CD4-positive, alpha-beta memory T cell (primary cell): Measurements from ENCODE around the gene ABHD2. TPM values are rescaled to one million over a fixed set of nuclear protein-coding genes. Genes with fewer than 3 reads are reported as not detected.
A peak's percentile ranks its signal among the peaks of the same experiment; 100 is the strongest.

Experiments used
- CTCF ChIA-PET: fragments of 350-600 bp; sonication (Branson Sonifier 250); formaldehyde crosslinking; loops from one replicate; lab custom pipeline; 2021; ENCODE audit warnings: inconsistent platforms; ENCODE audit not compliant: partially characterized antibody; lab: Charles Lee
- POLR2A ChIA-PET: fragments of 350-600 bp; sonication (Branson Sonifier 250); formaldehyde crosslinking; loops from one replicate; lab custom pipeline; 2021; ENCODE audit not compliant: partially characterized antibody; lab: Charles Lee
- DNase-seq, 5 donors: peaks; one replicate each; pipeline versions ENCODE4 v3.0.0 to v3.0.0-alpha.2; 2020 to 2022; ENCODE audit warnings: mixed read lengths in 1 of 5
- H3K27ac ChIP-seq: one replicate; pipeline ENCODE4 v1.7.0; 2013; ENCODE audit warnings: low read depth, low read length
- H3K27me3 ChIP-seq: 2 replicates; pipeline ENCODE4 v1.7.0; 2013; ENCODE audit warnings: mild to moderate bottlenecking, low read length, moderate library complexity; ENCODE audit not compliant: insufficient read depth
- H3K36me3 ChIP-seq: 2 replicates; pipeline ENCODE4 v1.7.0; 2013; ENCODE audit warnings: mild to moderate bottlenecking, low read length, moderate library complexity; ENCODE audit not compliant: insufficient read depth
- H3K4me1 ChIP-seq: 2 replicates; pipeline ENCODE4 v1.7.0; 2013; ENCODE audit warnings: mild to moderate bottlenecking, low read length, moderate library complexity; ENCODE audit not compliant: insufficient read depth
- H3K4me3 ChIP-seq, 2 donors: one replicate each; pipeline ENCODE4 v1.7.0; 2013; ENCODE audit warnings: low read length in 2 of 2, mild to moderate bottlenecking in 1 of 2
- H3K9me3 ChIP-seq, 2 donors: one replicate each; pipeline ENCODE4 v1.7.0; 2013; ENCODE audit warnings: low read length in 2 of 2, control low read depth in 1 of 2; ENCODE audit not compliant: control insufficient read depth in 1 of 2
- H3K27ac Mint-ChIP-seq, 7 donors: one replicate each; pipeline ENCODE4 v1.8.0; 2020 to 2021; ENCODE audit warnings: mixed read lengths in 7 of 7, mild to moderate bottlenecking in 6 of 7, inconsistent platforms in 3 of 7, moderate library complexity in 3 of 7
- H3K27me3 Mint-ChIP-seq, 2 donors: one replicate each; pipeline ENCODE4 v1.8.0; 2020 to 2021; ENCODE audit warnings: mixed read lengths in 2 of 2
- H3K36me3 Mint-ChIP-seq, 2 donors: one replicate each; pipeline ENCODE4 v1.8.0; 2020 to 2021; ENCODE audit warnings: mixed read lengths in 2 of 2, inconsistent platforms in 1 of 2, mild to moderate bottlenecking in 1 of 2
- H3K4me1 Mint-ChIP-seq, 4 donors: one replicate each; pipeline ENCODE4 v1.8.0; 2020 to 2021; ENCODE audit warnings: mixed read lengths in 4 of 4, mild to moderate bottlenecking in 1 of 4
- H3K4me3 Mint-ChIP-seq, 8 donors: one replicate each; pipeline ENCODE4 v1.8.0; 2020 to 2021; ENCODE audit warnings: mixed read lengths in 8 of 8, mild to moderate bottlenecking in 7 of 8, moderate library complexity in 6 of 8, inconsistent platforms in 3 of 8
- H3K9me3 Mint-ChIP-seq, 8 donors: one replicate each; pipeline ENCODE4 v1.8.0; 2020 to 2021; ENCODE audit warnings: mixed read lengths in 8 of 8, mild to moderate bottlenecking in 5 of 8, inconsistent platforms in 3 of 8, moderate library complexity in 1 of 8
- intact Hi-C: fragments of 100-400 bp; cut with micrococcal nuclease; formaldehyde crosslinking; loops from one replicate; pipeline ENCODE4 v1.15.1; 2023
- polyA plus RNA-seq, 2 donors: library from polyadenylated mRNA; unstranded; fragments of 300-500 nt; fragmentation: Illumina TruSeq; gene quantifications; one replicate each; pipeline ENCODE4 v1.2.3, GENCODE V29; 2021
- total RNA-seq, 2 experiments: library from RNA; stranded (reverse); gene quantifications; one replicate each; pipeline ENCODE4 v1.2.3, GENCODE V29; 2021

ABHD2 gene
- total and polyA plus RNA-seq, 4 experiments from 2014 or later, result 12.7 to 68.9 (median 46.6) TPM

DNA sequence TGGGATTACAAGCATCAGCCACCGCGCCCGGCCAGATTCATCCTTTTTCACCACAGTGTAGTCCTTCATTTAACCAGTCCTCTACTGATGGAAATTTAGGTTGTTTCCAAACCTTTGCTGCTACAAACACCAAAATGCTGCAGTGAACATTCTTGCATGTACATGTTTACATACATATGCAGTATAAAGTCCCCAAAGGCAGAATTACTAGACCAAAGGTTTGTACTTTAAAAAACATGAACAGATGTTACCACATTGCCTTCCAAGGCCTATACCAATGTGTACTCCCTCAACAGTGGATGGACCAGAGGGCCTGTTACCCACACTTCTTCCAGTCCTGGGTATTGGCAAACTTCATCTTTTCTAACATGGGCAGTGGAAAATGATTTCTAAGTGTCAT lies 82.1 kb downstream of the ABHD2 start:
- Mint-ChIP-seq H3K4me3 (no peak overlapping the region), H3K27me3 (no peaks in the 10 kb centered on the region), H3K9me3 (no peaks in the 10 kb centered on the region), H3K27ac (peak overlapping the region in 1 of 7 donors; percentile 19), H3K36me3 (peaks cover 11 to 13% of the 10 kb centered on the region in 2 donors), H3K4me1 (peaks cover 5 to 14% (median 8%) of the 10 kb centered on the region in 4 donors)
- H3K27me3 ChIP-seq, result no peaks in the 10 kb centered on the region
- intact Hi-C loops, result no loop called here
- CTCF ChIA-PET, result interaction anchor here (1.1 to 10.6 kb wide), 13 partner anchors 10 to 275 kb away, joined by 3 to 221 read pairs (median 9); partner anchors contain the start of genes ABHD2 and HAPLN3
- no peaks in the 10 kb centered on the region for H3K9me3 ChIP-seq
- peaks cover 13% of the 10 kb centered on the region for H3K4me1 ChIP-seq
- no peak overlapping the region for H3K27ac ChIP-seq
- no peak for DNase-seq
- H3K36me3 ChIP-seq, result no peaks in the 10 kb centered on the region
- no peak overlapping the region for H3K4me3 ChIP-seq
- POLR2A ChIA-PET, result no interaction called here

DNA sequence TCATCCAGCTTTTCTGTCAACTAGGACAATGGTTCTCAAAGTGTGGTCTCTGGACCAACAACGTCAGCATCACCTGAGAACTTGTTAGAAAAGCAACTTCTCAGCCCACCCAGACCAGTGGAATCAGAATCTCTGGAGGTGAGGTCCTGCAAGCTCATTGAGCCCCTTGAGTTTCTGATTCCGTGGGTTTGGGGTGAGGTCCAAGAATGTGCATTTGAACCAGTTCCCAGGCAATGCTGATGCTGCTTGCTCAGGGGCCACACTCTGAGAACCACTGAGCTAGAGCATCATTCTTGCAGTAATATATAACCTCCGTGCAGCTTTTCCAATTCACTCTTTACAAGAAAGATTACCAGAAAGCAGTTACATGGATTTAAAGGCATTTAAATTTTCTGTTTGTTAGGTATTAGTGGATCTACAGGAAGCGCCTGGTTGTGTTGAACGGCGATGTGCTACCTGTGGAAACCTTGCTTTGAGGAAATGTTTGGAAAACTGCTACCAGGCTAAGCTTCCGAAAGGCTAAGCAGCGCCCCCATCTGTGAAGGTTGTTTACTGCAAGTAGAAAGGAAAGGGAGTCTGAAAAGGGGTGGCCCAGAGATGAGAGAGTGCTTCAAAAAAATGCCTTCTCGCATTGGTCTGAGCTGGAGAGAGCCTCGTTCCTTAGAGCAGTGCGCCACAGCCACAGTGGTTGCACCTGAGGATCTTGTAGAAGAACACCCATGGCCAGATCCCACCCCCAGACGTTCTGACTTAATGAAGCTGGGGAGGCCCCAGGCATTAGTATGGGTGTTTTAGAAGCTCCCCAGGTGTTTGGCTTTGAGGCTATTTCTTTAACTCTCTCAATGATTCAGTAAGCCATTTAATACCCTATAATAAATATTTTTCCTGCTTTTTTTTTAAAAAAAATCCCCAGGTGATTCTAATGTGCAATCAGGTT lies 83.1 kb downstream of the ABHD2 start:
- peaks cover 12% of the 10 kb centered on the region for H3K4me1 ChIP-seq
- POLR2A ChIA-PET, result interaction anchor here (0.8 to 1.0 kb wide), 2 partner anchors 267 to 547 kb away, joined by 3 to 4 read pairs; no protein-coding TSS in a partner anchor
- no peaks in the 10 kb centered on the region for H3K9me3 ChIP-seq
- Mint-ChIP-seq H3K27ac (no peak overlapping the region), H3K9me3 (no peaks in the 10 kb centered on the region), H3K4me3 (no peak overlapping the region), H3K4me1 (peaks cover 4 to 10% (median 6%) of the 10 kb centered on the region in 4 donors), H3K27me3 (no peaks in the 10 kb centered on the region), H3K36me3 (peaks cover 16 to 23% of the 10 kb centered on the region in 2 donors)
- H3K4me3 ChIP-seq, result no peak overlapping the region
- intact Hi-C loops, result no loop called here
- no peak overlapping the region for H3K27ac ChIP-seq
- CTCF ChIA-PET, result interaction anchor here (0.6 to 10.6 kb wide), 28 partner anchors 8 to 547 kb away, joined by 3 to 221 read pairs (median 5); partner anchors contain the start of genes ABHD2 and HAPLN3
- peaks cover 10% of the 10 kb centered on the region for H3K36me3 ChIP-seq
- peak in 2 of 5 donors; percentile 22 to 24 for DNase-seq
- H3K27me3 ChIP-seq, result no peaks in the 10 kb centered on the region

DNA sequence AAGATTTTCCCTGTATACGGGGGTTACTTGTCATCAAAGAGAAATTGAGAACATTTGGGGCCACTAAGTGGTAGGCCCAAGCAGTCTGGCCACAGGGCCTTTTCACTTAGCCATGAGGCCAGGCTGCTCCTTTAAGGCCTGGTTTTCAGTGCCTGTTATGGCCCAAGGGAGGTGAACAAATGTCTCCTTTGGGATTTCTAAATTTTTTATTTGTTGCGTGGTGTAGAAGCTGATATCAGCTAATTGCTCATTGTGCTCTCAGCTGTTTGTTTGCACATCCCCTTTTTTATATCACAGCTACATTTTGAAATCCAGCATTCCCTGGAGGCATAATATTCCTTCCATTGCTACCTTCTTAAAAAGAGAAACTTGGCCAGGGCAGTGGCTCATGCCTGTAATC lies 84.7 kb downstream of the ABHD2 start:
- Mint-ChIP-seq H3K4me1 (peaks cover 4 to 7% (median 6%) of the 10 kb centered on the region in 4 donors), H3K27ac (peak overlapping the region in 1 of 7 donors; percentile 75), H3K4me3 (no peak overlapping the region), H3K27me3 (no peaks in the 10 kb centered on the region), H3K9me3 (no peaks in the 10 kb centered on the region), H3K36me3 (peaks cover 27 to 37% of the 10 kb centered on the region in 2 donors)
- Histone ChIP-seq H3K27ac (no peak overlapping the region), H3K36me3 (peaks cover 19% of the 10 kb centered on the region), H3K4me1 (no peaks in the 10 kb centered on the region), H3K27me3 (no peaks in the 10 kb centered on the region), H3K4me3 (no peak overlapping the region), H3K9me3 (no peaks in the 10 kb centered on the region)
- ChIA-PET CTCF (interaction anchor here (0.7 to 10.6 kb wide), 8 partner anchors 13 to 278 kb away, joined by 3 to 221 read pairs (median 7); partner anchors contain the start of gene HAPLN3), POLR2A (interaction anchor here (0.7 kb wide), 1 partner anchor 115 kb away, joined by 3 read pairs; no protein-coding TSS in a partner anchor)
- DNase-seq, result no peak
- intact Hi-C loops, result no loop called here

DNA sequence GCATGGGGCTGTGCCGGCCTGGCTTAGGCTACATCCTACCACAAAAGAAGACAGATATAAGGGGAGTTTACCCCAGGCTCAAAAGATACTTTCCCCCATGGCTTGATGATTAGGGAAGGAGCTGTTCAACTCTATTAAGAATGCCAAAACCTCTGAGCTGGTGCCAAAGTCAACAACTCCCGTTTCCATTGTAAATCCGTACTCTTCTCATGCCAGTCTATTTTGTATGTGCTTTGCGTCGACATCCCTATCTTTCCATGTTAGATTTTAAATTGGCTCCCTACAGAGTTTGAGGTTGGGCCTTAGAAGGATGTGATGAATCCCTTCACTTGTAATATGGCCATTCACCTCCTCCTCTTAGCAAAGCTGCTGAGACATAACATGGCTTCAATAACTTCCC lies 86.2 kb downstream of the ABHD2 start:
- Histone ChIP-seq H3K36me3 (peaks cover 25% of the 10 kb centered on the region), H3K27me3 (no peaks in the 10 kb centered on the region), H3K9me3 (no peaks in the 10 kb centered on the region), H3K27ac (no peak overlapping the region), H3K4me3 (no peak overlapping the region), H3K4me1 (no peaks in the 10 kb centered on the region)
- Mint-ChIP-seq H3K4me3 (no peak overlapping the region), H3K9me3 (no peaks in the 10 kb centered on the region), H3K27me3 (no peaks in the 10 kb centered on the region), H3K4me1 (peaks cover 4 to 8% (median 7%) of the 10 kb centered on the region in 4 donors), H3K27ac (peak overlapping the region in 1 of 7 donors; percentile 24), H3K36me3 (peaks cover 28 to 49% of the 10 kb centered on the region in 2 donors)
- ChIA-PET CTCF (interaction anchor here (0.9 to 10.6 kb wide), 6 partner anchors 7 to 270 kb away, joined by 3 to 221 read pairs (median 6); partner anchors contain the start of gene ABHD2), POLR2A (no interaction called here)
- intact Hi-C loops, result no loop called here
- DNase-seq, result no peak

DNA sequence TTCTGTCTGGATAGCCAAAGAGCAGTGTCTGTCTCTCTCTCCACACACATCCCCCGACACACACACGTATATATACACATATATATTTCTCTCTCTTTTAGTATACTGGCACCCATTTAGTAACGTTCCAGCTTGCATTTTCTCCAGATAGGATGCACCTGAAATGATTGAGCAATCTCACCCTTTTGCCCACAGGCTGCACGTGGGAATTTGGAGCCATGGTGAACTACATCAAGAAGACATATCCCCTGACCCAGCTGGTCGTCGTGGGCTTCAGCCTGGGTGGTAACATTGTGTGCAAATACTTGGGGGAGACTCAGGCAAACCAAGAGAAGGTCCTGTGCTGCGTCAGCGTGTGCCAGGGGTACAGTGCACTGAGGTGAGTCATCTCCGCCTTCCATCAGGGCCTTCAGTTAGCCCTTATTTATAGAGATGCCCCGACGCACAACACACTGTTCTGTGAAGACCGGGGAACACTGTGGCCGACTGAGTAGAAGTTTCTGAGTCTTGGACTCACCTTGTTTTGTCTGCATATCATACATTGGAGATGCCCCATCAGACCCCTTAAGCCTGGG lies 87.4 kb downstream of the ABHD2 start:
- no peak overlapping the region for H3K4me3 ChIP-seq
- H3K27me3 ChIP-seq, result no peaks in the 10 kb centered on the region
- no peak for DNase-seq
- CTCF ChIA-PET, result interaction anchor here (0.5 to 10.6 kb wide), 7 partner anchors 9 to 285 kb away, joined by 3 to 221 read pairs (median 4); no protein-coding TSS in a partner anchor
- Mint-ChIP-seq H3K4me1 (peaks cover 4 to 8% (median 7%) of the 10 kb centered on the region in 4 donors), H3K4me3 (no peak overlapping the region), H3K27me3 (no peaks in the 10 kb centered on the region), H3K27ac (no peak overlapping the region), H3K9me3 (no peaks in the 10 kb centered on the region), H3K36me3 (peaks cover 28 to 54% of the 10 kb centered on the region in 2 donors)
- intact Hi-C loops, result no loop called here
- POLR2A ChIA-PET, result no interaction called here
- no peaks in the 10 kb centered on the region for H3K9me3 ChIP-seq
- peaks cover 25% of the 10 kb centered on the region for H3K36me3 ChIP-seq
- no peak overlapping the region for H3K27ac ChIP-seq
- H3K4me1 ChIP-seq, result no peaks in the 10 kb centered on the region

DNA sequence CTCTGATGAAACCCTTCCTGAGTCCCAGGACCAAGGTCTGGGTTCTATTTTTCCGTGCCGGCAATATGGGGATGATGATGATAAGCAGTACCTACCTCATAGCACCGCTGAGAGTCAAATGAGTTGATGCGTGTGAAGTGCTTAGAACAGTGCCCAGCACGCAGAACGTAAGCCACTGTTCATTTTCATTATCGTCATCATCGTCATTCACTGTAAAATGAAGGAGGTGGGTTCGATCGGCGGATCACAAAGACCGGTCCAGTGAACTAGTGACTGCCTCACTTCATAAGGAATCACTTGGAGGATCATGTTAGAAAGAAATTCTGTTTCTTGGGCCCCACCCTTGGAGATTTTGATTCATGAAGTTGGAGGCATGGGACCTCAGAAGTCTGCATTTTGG lies 88.9 kb downstream of the ABHD2 start:
- intact Hi-C loops, result loop anchor here (1.0 kb wide), 2 partner anchors 120 to 283 kb away; no protein-coding TSS in a partner anchor
- Mint-ChIP-seq H3K27ac (peak overlapping the region in 1 of 7 donors; percentile 10), H3K27me3 (no peaks in the 10 kb centered on the region), H3K4me1 (peaks cover 4 to 8% (median 7%) of the 10 kb centered on the region in 4 donors), H3K36me3 (peaks cover 33 to 59% of the 10 kb centered on the region in 2 donors), H3K4me3 (no peak overlapping the region), H3K9me3 (no peaks in the 10 kb centered on the region)
- no peak for DNase-seq
- H3K4me1 ChIP-seq, result no peaks in the 10 kb centered on the region
- POLR2A ChIA-PET, result no interaction called here
- CTCF ChIA-PET, result interaction anchor here (0.6 to 10.6 kb wide), 29 partner anchors 10 to 299 kb away, joined by 3 to 221 read pairs (median 4); partner anchors contain the start of gene ABHD2
- H3K9me3 ChIP-seq, result no peaks in the 10 kb centered on the region
- no peak overlapping the region for H3K27ac ChIP-seq
- peaks cover 25% of the 10 kb centered on the region for H3K36me3 ChIP-seq
- no peak overlapping the region for H3K4me3 ChIP-seq
- no peaks in the 10 kb centered on the region for H3K27me3 ChIP-seq
